ENCODE data around the gene MYBPH.

The MYBPH gene

DNA sequence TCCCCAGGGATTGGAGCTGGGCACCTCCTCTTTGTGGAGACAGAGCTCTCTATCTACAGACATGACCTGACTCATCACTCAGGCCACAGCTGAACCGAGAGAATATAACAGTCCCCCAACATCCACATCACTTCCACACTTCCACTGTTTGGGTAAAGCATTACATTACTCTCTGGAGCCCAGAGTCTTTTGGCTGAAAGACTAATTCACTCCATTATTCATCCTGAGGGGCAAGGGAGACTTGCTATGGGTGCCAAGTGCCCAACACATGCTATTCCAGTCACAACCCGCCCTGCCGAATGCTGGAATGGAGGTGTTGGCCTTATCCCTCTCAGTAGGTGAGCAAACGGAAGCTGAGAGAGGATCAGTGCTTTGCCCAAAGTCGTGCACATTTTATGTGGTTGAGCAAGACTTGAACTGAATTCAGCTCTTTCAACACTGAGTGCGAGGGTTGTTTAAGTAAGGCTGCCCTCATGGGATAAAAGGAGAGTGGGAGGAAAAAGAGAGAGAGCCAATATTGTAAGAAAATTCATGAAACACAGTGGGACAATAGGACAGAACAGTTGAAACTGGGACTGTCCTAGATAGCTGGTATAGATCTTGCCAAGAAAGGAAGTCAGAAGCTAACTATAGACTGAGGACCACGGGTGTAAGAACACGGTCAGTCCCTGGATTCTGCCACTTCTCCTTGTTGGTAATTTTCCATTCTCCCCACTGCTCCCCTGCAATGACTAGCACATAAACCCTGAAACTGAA, 24.4 kb upstream of the MYBPH start:
- DNase-seq: peak; percentile 45

DNA sequence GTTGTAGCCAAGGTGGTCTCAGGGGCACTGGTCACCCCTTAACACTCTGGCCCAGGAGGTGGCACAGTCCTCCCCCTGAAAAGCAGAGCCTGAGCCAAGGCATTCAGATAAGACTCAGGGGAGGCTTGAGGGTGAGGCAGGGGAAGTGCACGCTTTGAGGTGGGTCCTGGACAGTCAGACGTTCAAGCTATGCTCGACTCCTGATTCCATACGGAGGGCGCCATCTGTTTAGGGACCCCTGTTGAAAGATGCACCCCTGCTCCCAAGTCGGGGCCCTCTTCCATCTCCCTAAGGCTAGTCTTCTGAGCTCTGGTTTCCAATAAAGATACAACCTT, 23.8 kb upstream of the MYBPH start:
- no peak for DNase-seq

DNA sequence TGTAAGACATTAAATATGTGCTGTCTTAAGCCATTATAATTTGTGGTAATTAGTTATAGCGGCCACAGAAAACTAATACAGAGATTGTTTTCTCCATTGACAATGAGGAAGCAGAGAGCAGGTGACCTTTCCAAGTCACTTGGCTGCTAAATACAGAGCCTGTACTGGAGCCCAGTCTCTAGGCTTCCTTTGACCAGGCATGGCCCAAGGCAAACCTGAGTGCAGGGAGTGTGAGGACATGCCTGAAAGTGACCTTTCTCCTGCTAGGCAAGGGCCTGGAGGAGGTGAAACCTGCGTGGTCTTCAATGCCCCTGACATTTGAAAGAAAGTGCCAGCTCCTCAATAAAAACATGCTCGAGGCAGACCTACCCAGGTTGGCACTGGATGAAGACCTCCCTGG, 23.4 kb upstream of the MYBPH start:
- no peak for DNase-seq

DNA sequence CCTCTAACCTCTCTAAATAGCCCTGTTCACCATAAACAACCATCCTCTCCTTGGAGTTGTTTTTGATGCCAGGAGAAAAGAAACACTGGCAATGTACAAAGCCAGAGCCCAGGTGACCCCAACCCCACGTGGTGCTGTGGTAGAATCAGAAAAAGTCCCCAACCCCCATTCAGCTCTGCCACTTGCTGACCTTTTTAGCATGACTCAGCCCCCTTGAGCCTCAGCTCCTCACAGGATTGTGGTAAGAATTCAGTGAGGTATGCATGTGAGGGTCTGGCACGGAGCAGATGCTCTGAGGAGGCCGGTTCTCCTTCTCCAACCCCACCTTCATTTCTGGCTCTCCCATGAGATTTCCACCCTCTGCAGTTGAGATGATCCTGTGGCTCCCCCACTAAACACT, 22.0 kb upstream of the MYBPH start:
- DNase-seq: no peak

DNA sequence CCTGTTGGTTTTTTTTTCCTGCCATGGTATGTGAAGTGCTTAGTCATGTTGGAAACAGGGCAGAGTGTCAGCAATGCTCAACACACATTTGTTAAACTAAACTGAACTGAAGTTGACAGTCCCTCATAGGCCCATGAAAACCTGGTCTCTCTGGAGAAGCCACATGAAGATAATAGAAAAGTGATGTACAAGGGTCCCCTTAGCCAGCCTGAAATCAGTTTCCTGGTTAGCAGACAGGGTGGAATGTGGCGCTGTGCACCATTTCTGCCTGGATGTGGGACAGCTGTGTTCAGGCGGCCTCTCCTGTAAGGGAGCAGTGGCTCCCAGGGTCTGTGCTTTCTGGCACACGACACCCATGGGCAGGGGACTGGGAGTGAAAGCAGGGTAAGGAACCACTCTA, 20.7 kb upstream of the MYBPH start:
- DNase-seq: no peak

DNA sequence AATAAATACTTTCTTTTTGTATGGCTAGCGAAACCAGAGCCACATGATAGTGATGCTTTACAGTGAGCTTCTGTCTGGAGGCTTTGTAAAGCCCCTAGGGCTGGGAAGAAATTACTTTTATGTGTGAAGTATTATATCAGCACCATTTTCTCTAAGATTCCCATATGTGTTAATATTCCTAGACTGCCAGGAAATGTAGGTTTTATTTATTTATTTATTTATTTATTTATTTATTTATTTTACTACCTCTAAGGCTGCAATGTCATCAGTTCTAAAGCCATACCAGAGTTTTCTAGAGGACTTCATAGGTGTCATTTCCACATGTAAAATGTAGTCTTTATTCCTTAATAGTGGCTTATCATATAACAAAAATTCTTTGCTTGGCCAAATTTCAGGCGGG, 15.3 kb upstream of the MYBPH start:
- no peak for DNase-seq

DNA sequence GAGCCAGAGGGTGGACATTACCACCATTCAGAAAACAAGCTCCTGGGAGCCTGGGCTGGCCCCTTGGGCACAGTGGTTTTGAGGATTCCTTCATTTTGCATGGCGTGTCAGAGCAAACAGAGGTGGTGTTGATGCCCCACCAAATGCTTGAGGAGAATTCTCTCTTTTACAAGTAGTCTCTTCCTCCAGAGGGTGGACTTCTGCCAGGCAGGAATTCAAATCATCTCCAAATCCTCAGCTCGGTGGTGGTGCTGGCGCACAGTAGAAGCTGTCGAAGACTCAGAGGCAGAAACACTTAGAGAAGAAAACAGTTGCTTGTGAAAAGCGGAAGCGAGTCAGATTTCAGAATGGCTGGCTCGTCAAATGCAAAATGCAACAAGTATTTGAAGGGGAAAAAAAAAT, 14.3 kb upstream of the MYBPH start:
- no peak for DNase-seq

DNA sequence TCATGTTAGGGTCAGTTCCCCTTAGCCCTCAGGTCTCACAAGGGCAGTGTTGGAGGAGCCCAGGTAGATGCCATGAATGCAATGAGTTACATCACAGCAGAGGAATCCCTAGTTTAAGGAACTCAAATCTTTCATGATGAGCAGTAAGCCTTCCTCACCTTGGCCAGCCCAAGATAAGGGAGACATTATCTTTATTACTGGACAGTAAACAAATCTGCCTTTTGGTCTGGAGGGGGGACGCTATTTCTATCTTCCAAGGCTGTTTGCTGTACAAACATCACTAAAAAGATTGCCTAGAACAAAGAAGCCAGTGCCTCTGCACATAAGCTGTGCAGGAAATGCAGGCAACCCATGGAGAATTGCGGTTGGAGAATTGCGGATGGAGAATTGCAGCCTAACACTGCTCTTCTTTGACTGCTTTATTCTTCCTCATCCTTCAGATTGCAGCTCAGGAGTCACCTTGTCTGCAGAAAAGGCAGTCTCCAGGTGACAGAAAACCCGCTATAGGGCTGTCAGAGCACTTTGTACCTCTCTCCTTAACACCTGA, 13.1 kb upstream of the MYBPH start:
- DNase-seq: no peak

DNA sequence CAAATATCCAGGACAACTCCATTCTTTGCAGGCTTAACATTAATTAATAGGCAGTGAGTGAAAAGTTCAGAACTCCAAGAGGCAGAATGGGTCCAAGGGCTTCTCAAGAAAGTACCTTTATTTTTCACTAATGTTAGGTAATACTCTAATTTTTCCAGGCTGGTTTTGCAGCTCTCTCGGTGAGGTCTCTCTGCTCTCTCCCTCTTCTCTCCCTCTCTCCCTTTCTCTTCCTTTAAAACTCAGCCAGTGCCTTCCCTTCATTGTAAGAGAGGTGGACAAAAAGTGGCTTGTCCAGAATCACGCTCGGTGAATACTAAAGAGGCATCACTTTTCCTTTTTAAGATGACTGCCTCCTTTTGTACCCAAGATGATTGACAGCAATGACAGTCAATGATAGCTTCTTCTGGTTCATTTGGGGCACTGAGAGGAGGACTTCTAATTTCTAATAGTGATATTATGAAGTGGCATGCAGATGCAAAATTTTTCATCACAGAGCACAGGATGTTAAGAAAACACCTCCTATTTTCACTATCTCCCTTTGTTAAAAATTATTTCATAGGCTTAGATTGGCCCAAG, 12.2 kb upstream of the MYBPH start:
- peak; percentile 48 for DNase-seq

DNA sequence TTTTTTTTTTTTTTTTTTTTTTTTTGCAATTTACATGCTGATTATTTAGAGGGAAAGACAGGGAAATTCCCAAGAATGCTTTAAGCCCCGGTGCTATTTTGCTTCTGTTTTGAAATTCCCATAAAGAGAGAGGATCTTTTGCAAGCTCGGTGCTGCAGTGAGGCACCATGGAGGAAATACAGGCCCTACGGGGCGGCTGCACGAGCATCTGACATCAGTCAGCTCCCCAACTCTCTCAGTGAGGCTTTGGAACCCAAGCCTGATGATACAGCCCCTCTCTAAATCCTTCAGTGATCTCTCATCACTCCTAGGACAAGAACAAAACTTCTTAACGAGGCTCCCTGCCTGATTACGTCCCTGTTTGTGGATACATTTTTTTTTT, 11.7 kb upstream of the MYBPH start:
- no peak for DNase-seq

DNA sequence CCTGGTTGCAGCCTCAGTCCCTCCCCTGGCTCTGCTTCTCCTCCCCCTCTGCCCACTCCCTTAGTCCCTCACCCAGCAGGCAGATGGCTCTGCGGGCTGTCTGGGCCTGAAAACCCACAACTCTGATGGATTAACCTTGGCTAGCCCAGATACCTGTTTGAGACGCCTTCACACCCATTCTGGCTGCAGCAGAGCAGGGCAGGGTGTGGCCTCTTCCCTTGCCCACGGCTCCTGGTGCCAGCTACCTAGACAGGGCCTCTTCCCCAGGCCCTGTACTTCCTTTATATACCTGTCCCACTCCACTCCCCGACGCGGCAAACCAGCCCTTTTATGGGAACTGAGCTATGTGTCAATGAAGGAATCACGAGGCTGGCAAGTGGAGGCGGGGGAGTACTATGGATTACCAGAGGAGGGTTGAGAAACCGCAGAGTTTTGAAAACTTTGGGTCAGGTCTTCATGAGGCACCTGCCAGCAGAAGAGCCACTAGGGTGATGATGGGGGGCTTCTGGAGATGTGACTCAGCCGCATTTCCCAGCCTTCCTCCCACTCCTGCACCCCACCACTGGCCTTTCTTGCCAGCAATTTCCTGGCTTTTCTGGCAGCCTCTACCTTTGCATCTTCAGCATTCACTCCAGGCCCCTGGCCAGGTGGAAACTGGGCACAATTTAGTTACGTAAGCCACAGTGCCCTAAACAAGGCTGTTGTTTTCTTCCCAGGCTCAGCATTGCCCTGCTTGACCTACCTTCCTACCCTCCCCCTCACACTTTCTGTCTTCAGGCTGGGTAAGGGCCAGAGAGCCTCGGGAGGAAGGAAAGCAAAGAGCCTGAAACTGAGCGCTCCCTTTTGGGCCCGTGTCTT, 11.0 kb upstream of the MYBPH start, which contains the start of gene CHI3L1:
Gene CHI3L1, minus strand, starts transcription at position 259 of the 858 bp plus-strand sequence. Its CDS starts 81 bp downstream, at position 178.
- peak; percentile 51 for DNase-seq

DNA sequence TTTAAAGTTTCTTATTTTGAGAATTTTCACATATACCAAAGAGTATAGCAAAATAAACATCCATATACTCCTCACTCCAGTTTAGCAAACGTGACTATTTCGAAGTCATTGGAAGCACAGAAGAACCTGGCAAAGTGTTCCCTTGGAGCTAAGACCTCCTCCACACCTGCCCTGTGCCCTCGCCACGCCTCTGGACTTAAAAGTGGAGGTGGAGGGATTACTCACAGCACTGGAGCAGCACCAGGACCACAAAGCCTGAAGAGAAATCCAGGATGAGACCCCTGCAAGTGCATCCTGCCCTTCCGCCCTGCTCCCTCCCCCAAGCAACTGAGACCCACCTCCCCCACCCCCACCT, 10.4 kb upstream of the MYBPH start:
- no peak for DNase-seq

DNA sequence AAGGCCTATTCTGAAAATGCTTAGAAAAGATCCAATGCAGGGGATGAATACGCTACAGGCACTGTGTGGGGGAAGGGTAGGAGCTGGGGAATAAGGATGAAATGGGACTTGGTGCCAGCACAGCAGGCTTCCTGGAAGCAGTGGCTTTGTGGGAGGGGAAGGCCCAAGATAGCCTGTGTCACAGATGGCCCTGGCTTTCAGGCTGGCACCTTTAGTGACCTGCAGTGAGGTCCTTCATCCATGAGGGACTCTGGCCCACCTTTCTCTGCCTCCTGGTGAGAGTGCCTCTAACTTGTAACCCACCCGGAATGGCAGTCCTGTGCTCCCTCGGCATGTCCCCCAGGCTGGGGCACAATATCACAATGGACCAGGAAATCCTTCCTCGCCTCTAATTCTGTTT, 10.0 kb upstream of the MYBPH start:
- DNase-seq: no peak

DNA sequence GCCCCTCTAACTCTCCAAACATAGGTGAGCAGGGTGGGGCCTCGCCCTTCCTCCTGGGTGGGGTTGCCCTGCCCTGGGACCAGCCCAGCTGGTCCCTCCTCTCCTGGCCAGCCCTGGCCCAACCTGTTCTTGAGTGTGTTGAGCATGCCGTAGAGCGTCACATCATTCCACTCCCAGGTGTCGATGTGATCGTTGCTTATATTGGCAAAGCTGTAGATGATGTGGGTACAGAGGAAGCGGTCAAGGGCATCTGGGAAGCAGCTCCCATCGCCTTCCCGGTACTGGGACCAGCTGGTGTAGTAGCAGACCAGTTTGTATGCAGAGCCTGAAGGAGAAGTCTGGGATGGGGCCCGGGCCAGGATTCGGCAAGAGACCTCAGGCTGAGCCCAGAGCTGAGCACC, 9.4 kb upstream of the MYBPH start:
- no peak for DNase-seq

DNA sequence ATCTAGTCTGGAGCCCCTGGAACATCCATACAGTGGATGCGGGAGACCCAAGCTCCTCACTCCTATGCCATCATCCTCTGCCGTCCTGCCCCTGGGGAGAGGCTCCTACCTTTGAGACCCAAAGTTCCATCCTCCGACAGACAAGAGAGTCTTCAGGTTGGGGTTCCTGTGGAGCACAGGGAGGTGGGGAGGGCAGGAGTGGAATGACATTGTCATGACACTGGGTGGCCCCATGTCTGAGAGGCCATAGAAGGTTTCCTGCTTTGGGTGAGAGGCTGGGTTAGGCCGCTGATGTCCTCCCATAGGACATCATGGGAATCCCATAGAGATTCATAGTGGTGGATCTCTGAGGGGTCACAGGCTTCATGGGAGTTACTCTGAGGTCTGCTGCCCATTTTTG, 8.8 kb upstream of the MYBPH start:
- DNase-seq: no peak

DNA sequence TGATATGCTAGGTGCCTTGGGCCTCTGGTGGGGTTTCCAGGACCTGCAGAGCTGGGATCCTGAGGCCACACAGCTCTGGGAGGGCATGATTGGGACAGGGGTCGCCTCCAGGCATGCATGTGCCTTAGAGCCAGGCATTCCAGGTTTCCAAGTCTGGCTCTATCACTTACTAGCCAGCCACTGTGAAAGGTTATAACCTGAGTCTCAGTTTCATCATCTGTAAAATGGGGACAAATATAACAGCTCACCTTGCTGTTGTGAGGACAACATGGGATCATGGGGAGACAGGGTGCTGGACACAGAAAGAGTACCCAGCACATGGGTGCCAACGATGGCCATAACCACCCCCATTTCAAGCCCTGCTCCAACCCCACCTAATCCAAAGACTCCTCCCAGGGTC, 8.2 kb upstream of the MYBPH start:
- no peak for DNase-seq

DNA sequence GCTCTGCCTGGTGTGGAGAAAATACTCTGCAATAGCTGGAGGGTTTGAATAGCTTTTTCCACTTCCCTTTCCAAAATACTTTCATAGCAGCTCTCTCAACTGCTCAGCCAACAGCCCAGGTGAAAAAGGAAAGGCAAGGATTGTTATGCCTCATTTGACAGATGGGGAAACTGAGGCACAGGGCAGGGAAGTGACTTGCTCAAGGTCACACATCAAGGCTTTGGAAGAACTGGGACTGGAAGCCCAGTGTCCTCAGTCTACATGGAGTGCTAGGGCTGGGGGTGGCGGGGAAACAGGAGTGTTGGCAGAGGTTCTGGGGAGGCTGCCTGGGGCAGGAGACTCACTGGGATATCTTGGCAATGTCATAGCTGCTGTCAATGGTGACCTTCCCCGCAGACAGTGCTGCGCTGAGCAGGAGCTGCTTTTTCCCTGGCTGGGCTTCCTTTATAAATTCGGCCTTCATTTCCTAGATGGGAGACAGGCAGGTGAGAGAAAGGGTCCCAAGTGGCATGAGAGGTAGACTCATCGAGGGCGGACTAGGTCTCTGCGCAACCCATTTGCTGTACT, 6.8 kb upstream of the MYBPH start:
- DNase-seq: no peak

DNA sequence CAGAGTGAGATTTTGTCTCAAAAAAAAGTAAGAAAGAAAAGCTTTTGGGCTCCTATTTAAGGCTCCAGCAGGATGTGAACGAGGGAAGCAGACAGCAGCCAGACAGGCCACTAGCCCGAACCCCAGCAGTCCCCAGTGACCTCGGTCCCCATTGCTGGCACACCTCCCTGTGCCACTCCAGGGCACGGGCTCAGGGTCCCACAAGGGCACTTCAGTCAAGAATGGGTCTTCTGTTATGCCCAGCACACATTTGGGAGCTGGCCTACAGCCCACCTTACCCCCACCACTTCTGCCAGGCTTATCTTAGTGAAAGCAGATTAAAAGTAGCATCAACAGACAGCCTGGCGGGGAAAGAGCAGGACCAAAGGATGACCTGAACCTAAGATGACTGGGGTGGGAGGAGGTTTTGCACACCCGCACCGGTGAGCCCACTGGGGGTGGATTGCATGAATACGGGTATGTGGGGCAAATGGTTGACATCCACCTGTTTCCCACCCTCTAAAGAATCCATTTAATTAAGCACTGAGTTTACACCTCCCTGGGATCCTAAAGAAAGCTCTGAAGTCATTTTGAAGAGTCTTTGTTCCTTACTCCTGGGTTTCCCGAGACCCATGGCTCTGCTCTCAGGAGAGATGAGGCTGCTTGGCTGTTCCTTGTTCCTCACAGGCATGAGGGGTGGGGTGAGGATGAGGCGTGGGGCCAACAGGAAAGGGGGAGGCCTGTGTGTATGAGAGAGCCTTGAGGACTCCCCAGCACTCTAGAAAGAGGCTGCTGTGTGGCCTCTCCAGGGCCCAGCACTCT, 6.2 kb upstream of the MYBPH start:
- DNase-seq: no peak

DNA sequence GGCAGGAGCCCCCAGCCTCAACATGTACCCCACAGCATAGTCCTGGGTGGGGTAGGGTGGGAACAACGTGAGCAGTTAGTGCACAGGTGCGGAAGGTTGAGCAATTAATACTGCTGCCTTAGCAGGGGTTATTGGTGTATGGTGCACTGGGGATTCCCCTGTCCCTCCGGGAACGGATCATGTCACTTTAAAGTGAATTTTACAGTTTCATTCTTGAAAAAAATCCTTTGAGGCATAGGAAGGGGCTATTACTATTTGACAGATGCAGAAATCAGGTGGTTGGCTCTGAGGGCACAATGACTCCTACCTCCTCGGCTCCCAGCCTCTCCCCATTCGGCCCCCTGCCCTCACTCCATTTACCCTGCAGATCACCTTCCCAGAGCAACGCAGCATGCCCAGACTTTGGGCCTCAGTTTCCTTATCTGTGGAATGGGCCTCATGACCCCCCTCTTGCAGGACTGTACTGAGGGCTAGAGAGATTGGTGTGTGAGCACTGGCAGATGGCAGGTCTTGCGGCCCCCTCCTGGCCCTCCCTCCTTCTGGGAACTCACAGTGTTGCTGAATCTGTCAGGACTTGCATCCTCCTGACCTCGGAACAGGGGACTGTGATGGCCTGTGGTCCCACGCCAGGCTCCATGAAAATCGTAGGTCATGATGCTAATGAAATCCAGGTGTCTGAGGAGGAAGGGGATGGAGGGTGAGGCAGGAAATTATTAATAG, 5.1 kb upstream of the MYBPH start:
- DNase-seq: no peak

DNA sequence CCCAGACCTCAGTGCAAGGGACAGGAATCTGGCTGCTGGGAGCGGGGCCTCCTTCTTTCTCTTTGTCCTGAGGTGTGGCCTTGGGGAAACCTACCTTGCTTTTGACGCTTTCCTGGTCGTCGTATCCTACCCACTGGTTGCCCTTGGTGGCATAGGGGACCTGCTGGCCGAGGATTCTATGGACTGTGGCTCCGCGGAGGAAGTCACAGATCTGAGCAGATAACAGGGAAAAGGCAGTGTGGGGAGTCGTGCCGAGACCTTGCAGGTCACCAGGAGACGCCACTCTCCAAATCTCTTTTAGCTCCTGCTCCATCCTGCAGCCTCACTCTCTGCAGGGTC, 4.0 kb upstream of the MYBPH start:
- DNase-seq: no peak

DNA sequence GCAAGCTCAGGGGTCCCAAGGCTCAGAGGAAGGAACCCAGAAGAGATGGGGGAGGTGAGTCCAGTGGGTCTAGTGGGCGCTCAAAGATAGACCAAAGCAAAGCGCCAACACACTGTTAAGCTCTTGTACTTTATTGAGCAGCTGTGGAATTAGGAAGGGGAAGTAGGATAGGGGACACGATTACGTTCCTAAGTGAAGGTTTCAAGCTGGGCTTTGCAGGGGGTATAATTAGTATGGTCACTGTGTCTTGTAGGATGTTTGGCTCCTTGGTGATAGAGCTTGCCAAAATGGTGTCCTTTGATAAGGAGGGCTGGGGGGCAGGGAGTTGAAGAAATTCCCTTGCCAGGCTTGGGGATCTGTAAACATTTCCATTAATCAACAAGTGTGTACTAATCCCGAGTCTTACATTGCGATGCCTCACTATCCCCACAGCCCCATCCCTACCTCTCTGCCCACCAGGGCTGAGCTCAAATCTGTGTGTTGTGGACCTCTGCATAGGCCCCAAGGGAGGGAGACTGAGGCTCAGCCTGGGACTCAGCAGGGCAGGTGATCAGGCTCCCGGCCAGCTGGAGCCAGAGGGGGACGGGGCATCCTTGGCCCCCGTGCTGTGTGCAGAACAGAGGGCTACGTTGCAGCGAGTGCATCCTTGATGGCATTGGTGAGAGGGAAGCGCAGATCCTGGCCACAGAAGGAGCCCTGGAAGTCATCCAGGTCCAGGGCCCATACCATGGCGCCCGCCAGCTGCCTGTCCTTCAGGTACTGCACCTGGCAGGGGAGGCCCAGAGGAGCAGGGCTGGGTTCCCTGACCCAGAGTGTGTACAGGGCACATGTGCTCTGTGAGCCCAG, 3.4 kb upstream of the MYBPH start:
- no peak for DNase-seq

All from midbrain (tissue), 1 donor.